GM18499 (cell line): ENCODE results near the gene TSPEAR.
"Not testable (repeated sequence)": the region's sequence is repeated elsewhere in the genome, so short reads cannot be mapped to it uniquely, and the experiment has no call there.

Experiments used
- ATAC-seq: cut with Tn5 transposase; IDR thresholded peaks from one replicate; pipeline ENCODE4 v1.9.1; 2021; ENCODE audit warnings: moderate number of reproducible peaks; ENCODE audit not compliant: insufficient read depth, unreplicated experiment

TSPEAR gene

GRCh38 chr21:44483288-44484237, 227.8 kb downstream of the TSPEAR start:
- ATAC-seq, result no peak

- no peak for ATAC-seq
These were observed 228.6 kb downstream of the TSPEAR start for GRCh38 chr21:44482581-44483287.

GRCh38 chr21:44480200-44481053, 230.9 kb downstream of the TSPEAR start:
- ATAC-seq, result no peak

- not testable (repeated sequence) for ATAC-seq
These were observed 231.7 kb downstream of the TSPEAR start for GRCh38 chr21:44479556-44480199.

- no peak for ATAC-seq
These were observed 232.6 kb downstream of the TSPEAR start for GRCh38 chr21:44478801-44479167.

GRCh38 chr21:44478124-44478800, 233.1 kb downstream of the TSPEAR start:
- ATAC-seq, result no peak

GRCh38 chr21:44477712-44478111, 233.7 kb downstream of the TSPEAR start:
- no peak for ATAC-seq

GRCh38 chr21:44477131-44477530, 234.2 kb downstream of the TSPEAR start:
- ATAC-seq, result no peak

GRCh38 chr21:44475266-44475845, 236.0 kb downstream of the TSPEAR start:
- ATAC-seq, result no peak

- no peak for ATAC-seq
These were observed 237.3 kb downstream of the TSPEAR start for GRCh38 chr21:44473915-44474555.

- no peak for ATAC-seq
These were observed 239.4 kb downstream of the TSPEAR start for GRCh38 chr21:44471996-44472395.

- no peak for ATAC-seq
These were observed 240.0 kb downstream of the TSPEAR start for GRCh38 chr21:44471341-44471740.

- ATAC-seq, result no peak
These were observed 243.5 kb downstream of the TSPEAR start for GRCh38 chr21:44467859-44468195.

GRCh38 chr21:44466996-44467858, 244.1 kb downstream of the TSPEAR start:
- ATAC-seq, result no peak

- ATAC-seq, result no peak
These were observed 244.9 kb downstream of the TSPEAR start for GRCh38 chr21:44466351-44466954.

- no peak for ATAC-seq
These were observed 247.0 kb downstream of the TSPEAR start for GRCh38 chr21:44464351-44464750.

- ATAC-seq, result no peak
These were observed 247.6 kb downstream of the TSPEAR start for GRCh38 chr21:44463724-44464123.

GRCh38 chr21:44462834-44463200, 248.6 kb downstream of the TSPEAR start:
- no peak for ATAC-seq
